ENCODE measurements around the gene ACP7.
"Not testable (repeated sequence)": the region's sequence is repeated elsewhere in the genome, so short reads cannot be mapped to it uniquely, and the experiment has no call there.

ACP7 gene

GRCh38 chr19:39083983-39084731 is at the start of gene ACP7:
ACP7 (plus strand) TSS chr19:39084368; CDS start chr19:39085270, 902 bp downstream.
- no peak for DNase-seq

GRCh38 chr19:39036581-39036980 is 47.6 kb upstream of the ACP7 start:
- no peak for DNase-seq

GRCh38 chr19:39037194-39037593 is 47.0 kb upstream of the ACP7 start:
- DNase-seq, result no peak

- DNase-seq, result no peak
Observed at GRCh38 chr19:39038098-39038497, 46.1 kb upstream of the ACP7 start.

- DNase-seq, result no peak
Observed at GRCh38 chr19:39045506-39045905, 38.7 kb upstream of the ACP7 start.

GRCh38 chr19:39046037-39046821 is 37.9 kb upstream of the ACP7 start:
- DNase-seq, result no peak

- no peak for DNase-seq
Observed at GRCh38 chr19:39047073-39047472, 37.1 kb upstream of the ACP7 start.

- no peak for DNase-seq
Observed at GRCh38 chr19:39052243-39052746, 31.9 kb upstream of the ACP7 start.

- no peak for DNase-seq
Observed at GRCh38 chr19:39052846-39053245, 31.3 kb upstream of the ACP7 start.

- no peak for DNase-seq
Observed at GRCh38 chr19:39053276-39054090, 30.7 kb upstream of the ACP7 start.

- DNase-seq, result no peak
Observed at GRCh38 chr19:39054091-39054470, 30.1 kb upstream of the ACP7 start.

- no peak for DNase-seq
Observed at GRCh38 chr19:39057615-39058014, 26.6 kb upstream of the ACP7 start.

GRCh38 chr19:39059302-39059701 is 24.9 kb upstream of the ACP7 start:
- DNase-seq, result no peak

GRCh38 chr19:39060171-39060570 is 24.0 kb upstream of the ACP7 start:
- no peak for DNase-seq

GRCh38 chr19:39064405-39064804 is 19.8 kb upstream of the ACP7 start:
- no peak for DNase-seq

- no peak for DNase-seq
Observed at GRCh38 chr19:39065928-39066327, 18.2 kb upstream of the ACP7 start.

GRCh38 chr19:39067104-39067503 is 17.1 kb upstream of the ACP7 start:
- DNase-seq, result no peak

GRCh38 chr19:39068259-39068658 is 15.9 kb upstream of the ACP7 start:
- not testable (repeated sequence) for DNase-seq

- no peak for DNase-seq
Observed at GRCh38 chr19:39070888-39071287, 13.3 kb upstream of the ACP7 start.

GRCh38 chr19:39074205-39074692 is 9.9 kb upstream of the ACP7 start:
- DNase-seq, result no peak

GRCh38 chr19:39074942-39075341 is 9.2 kb upstream of the ACP7 start:
- no peak for DNase-seq

- DNase-seq, result no peak
Observed at GRCh38 chr19:39077323-39077722, 6.8 kb upstream of the ACP7 start.

All from SIG-M5 (cell line).